Thoracic aorta (tissue), 2 donors: ENCODE measurements around the gene MAP6D1. TPM values are rescaled to one million over a fixed set of nuclear protein-coding genes. Genes with fewer than 3 reads are reported as not detected.

Experiments
- ATAC-seq: fragments of 150-250 bp; one replicate; pipeline ENCODE4 v1.8.0; 2017; ENCODE audit warnings: low read depth; ENCODE audit not compliant: insufficient number of reproducible peaks, low FRiP score
- DNase-seq: peaks from one replicate; pipeline ENCODE4 v3.0.0-alpha.2; 2020; ENCODE audit warnings: low spot score
- H3K27ac ChIP-seq, 2 donors: fragments of 200-600 bp; sonication (generic); 1 replicate in 1 of 2; 2 replicates in 1 of 2; pipeline ENCODE4 v1.5.1; 2016; ENCODE audit warnings: mild to moderate bottlenecking in 2 of 2, moderate library complexity in 2 of 2
- H3K27me3 ChIP-seq: fragments of 200-600 bp; sonication (generic); replicated peaks from 2 replicates; pipeline ENCODE4 v1.6.0; 2016; ENCODE audit warnings: mild to moderate bottlenecking; ENCODE audit not compliant: insufficient read depth
- H3K36me3 ChIP-seq: fragments of 200-600 bp; sonication (generic); one replicate; pipeline ENCODE4 v1.5.1; 2016
- H3K4me1 ChIP-seq, 2 donors: fragments of 200-600 bp; sonication (generic); 1 replicate in 1 of 2; 2 replicates in 1 of 2; pipeline versions ENCODE4 v1.5.1 to v1.6.0; 2016; ENCODE audit warnings: low read depth in 2 of 2, mild to moderate bottlenecking in 1 of 2; ENCODE audit not compliant: control insufficient read depth in 1 of 2
- H3K4me3 ChIP-seq: fragments of 200-600 bp; sonication (generic); 2 replicates; pipeline ENCODE4 v1.5.1; 2016; ENCODE audit warnings: mild to moderate bottlenecking
- H3K9me3 ChIP-seq: fragments of 200-600 bp; sonication (generic); 2 replicates; pipeline ENCODE4 v1.5.1; 2016
- total RNA-seq, 2 donors: library from RNA; depleted of rRNA; stranded (reverse); fragments of >200 nt; gene quantifications; one replicate each; pipeline versions ENCODE4 v1.1.0 to v1.2.3, GENCODE V29; 2016
- TF ChIP-seq, protein P1 (sequence below): fragments of 200-600 bp; sonication (generic); IDR thresholded peaks from one replicate; pipeline ENCODE4 v1.5.1; 2019; ENCODE audit warnings: antibody characterized with exemption

The MAP6D1 gene
- total RNA-seq, 2 donors from 2014 or later = 4.3 to 9.5 TPM

- ATAC-seq (no peak), DNase-seq (no peak)
- TF ChIP-seq, protein P1, sequence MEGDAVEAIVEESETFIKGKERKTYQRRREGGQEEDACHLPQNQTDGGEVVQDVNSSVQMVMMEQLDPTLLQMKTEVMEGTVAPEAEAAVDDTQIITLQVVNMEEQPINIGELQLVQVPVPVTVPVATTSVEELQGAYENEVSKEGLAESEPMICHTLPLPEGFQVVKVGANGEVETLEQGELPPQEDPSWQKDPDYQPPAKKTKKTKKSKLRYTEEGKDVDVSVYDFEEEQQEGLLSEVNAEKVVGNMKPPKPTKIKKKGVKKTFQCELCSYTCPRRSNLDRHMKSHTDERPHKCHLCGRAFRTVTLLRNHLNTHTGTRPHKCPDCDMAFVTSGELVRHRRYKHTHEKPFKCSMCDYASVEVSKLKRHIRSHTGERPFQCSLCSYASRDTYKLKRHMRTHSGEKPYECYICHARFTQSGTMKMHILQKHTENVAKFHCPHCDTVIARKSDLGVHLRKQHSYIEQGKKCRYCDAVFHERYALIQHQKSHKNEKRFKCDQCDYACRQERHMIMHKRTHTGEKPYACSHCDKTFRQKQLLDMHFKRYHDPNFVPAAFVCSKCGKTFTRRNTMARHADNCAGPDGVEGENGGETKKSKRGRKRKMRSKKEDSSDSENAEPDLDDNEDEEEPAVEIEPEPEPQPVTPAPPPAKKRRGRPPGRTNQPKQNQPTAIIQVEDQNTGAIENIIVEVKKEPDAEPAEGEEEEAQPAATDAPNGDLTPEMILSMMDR = no peak
- H3K4me1 ChIP-seq = no peaks in the 10 kb centered on the region
- H3K4me3 ChIP-seq = no peak overlapping the region
- no peaks in the 10 kb centered on the region for H3K27me3 ChIP-seq
- no peak overlapping the region for H3K27ac ChIP-seq
- H3K9me3 ChIP-seq = no peaks in the 10 kb centered on the region
- H3K36me3 ChIP-seq = peaks cover 40% of the 10 kb centered on the region
Observed at GRCh38 chr3:183844606-183845005, 19.2 kb upstream of the MAP6D1 start.

GRCh38 chr3:183839751-183840150, 14.4 kb upstream of the MAP6D1 start:
- no peaks in the 10 kb centered on the region for H3K9me3 ChIP-seq
- no peaks in the 10 kb centered on the region for H3K4me1 ChIP-seq
- TF ChIP-seq, protein P1 = no peak
- ATAC-seq (no peak), DNase-seq (no peak)
- no peaks in the 10 kb centered on the region for H3K27me3 ChIP-seq
- H3K4me3 ChIP-seq = no peak overlapping the region
- peaks cover 40% of the 10 kb centered on the region for H3K36me3 ChIP-seq
- no peak overlapping the region for H3K27ac ChIP-seq

DNA sequence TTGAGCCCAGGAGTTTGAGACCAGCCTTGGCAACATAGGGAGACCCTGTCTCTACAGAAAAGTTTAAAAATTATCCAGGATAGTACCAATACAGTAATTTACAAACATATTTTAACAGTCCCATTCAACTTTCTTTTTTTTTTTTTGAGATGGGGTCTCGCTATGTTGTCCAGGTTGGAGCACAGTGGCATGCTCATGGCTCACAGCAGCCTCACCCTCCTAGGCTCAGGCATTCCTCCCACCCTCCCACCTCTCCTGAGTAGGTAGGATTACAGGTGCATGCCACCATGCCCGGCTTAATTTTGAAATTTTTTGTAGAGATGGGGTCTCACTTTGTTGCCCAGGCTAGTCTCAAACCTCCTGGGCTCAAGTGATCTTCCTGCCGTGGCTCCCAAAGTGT, 12.5 kb upstream of the MAP6D1 start:
- Histone ChIP-seq H3K36me3 (peaks cover 31% of the 10 kb centered on the region), H3K27me3 (no peaks in the 10 kb centered on the region), H3K4me3 (no peak overlapping the region), H3K27ac (no peak overlapping the region), H3K4me1 (no peaks in the 10 kb centered on the region), H3K9me3 (no peaks in the 10 kb centered on the region)
- TF ChIP-seq, protein P1 = no peak
- ATAC-seq (no peak), DNase-seq (no peak)

DNA sequence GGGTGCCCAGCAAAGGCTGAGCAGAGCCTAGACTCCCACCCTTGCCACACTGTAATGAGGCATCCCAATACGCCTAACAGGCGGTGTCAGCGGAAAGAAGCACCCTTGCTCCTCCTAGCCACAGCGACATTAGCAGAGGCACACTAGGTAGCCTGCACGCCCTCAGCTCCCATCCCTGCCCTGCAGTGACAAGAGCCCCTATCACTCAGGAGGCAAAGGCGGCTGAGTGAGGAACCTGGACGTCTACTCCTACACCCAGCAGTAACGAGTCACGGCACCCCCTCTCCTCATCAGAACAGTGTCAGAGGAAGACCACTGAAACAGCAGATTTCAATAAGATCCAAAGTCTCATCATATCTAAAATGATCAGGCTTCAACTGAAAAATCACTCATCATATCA, 12.0 kb upstream of the MAP6D1 start:
- ATAC-seq (no peak), DNase-seq (no peak)
- Histone ChIP-seq H3K27ac (no peak overlapping the region), H3K27me3 (no peaks in the 10 kb centered on the region), H3K4me1 (no peaks in the 10 kb centered on the region), H3K9me3 (no peaks in the 10 kb centered on the region), H3K4me3 (no peak overlapping the region), H3K36me3 (peaks cover 31% of the 10 kb centered on the region)
- TF ChIP-seq, protein P1 = no peak

DNA sequence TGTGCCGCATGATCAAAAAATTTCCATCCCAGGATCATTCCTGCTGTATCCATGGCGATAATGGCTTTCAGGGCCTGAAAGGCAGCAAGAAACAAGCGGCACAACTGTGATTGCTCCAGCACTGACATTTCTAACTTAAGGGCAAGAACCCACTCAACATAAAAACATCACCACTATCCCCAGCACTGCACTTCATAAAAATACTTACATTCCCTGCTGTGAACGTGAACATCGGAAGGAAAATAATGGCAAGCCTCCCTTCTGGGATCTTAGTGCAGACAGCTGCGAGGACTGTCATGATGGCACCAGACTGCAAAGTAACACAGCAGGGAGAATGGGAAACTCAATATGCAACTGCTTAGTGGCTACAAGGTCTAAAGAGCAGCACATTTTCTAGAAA, 8.1 kb upstream of the MAP6D1 start:
- H3K27ac ChIP-seq = no peak overlapping the region
- ATAC-seq = no peak
- H3K36me3 ChIP-seq = peaks cover 11% of the 10 kb centered on the region
- H3K4me1 ChIP-seq = no peaks in the 10 kb centered on the region
- no peak overlapping the region for H3K4me3 ChIP-seq
- DNase-seq = no peak
- H3K27me3 ChIP-seq = no peaks in the 10 kb centered on the region
- no peaks in the 10 kb centered on the region for H3K9me3 ChIP-seq
- TF ChIP-seq, protein P1 = no peak
